Left lung (tissue), 10 donors: ENCODE data around the gene MRPL19. TPM values are rescaled to one million over a fixed set of nuclear protein-coding genes. Genes with fewer than 3 reads are reported as not detected.

ENCODE experiments used
- ATAC-seq: fragments of 200-7000 bp; cut with Tn5 transposase; one replicate; pipeline ENCODE4 v1.9.1; 2020; ENCODE audit warnings: moderate library complexity
- DNase-seq, 4 donors: peaks; one replicate each; pipeline ENCODE4 v3.0.0-alpha.2; 2013 to 2020
- H3K27ac ChIP-seq, 2 donors: fragments of 200-600 bp; sonication (generic) in 1 of 2; one replicate each; pipeline versions ENCODE4 v1.5.0 to v1.8.0; 2020 to 2021
- H3K27me3 ChIP-seq, 2 donors: fragments of 200-600 bp; sonication (generic) in 1 of 2; one replicate each; pipeline versions ENCODE4 v1.5.0 to v1.8.0; 2020 to 2021
- H3K36me3 ChIP-seq, 2 donors: fragments of 200-600 bp; sonication (generic) in 1 of 2; one replicate each; pipeline versions ENCODE4 v1.5.0 to v1.8.0; 2020 to 2021
- H3K4me1 ChIP-seq, 2 donors: fragments of 200-600 bp; one replicate each; pipeline ENCODE4 v1.8.0; 2021
- H3K4me3 ChIP-seq, 2 donors: fragments of 200-600 bp; sonication (generic) in 1 of 2; one replicate each; pipeline versions ENCODE4 v1.5.0 to v1.8.0; 2020 to 2021; ENCODE audit warnings: mild to moderate bottlenecking in 1 of 2
- H3K9me3 ChIP-seq, 2 donors: fragments of 200-600 bp; sonication (generic) in 1 of 2; one replicate each; pipeline versions ENCODE4 v1.5.0 to v1.8.0; 2020 to 2021
- intact Hi-C, 2 donors: fragments of 100-400 bp; cut with DNase I; formaldehyde crosslinking; loops; one replicate each; pipeline versions ENCODE4 v1.11.2 to v1.14.2; 2022
- polyA plus RNA-seq, 6 donors: library from polyadenylated mRNA; unstranded; fragments of 120-200 nt; gene quantifications; one replicate each; pipeline ENCODE4 v1.2.1, GENCODE V29; 2013; ENCODE audit not compliant: insufficient read length in 6 of 6
- total RNA-seq, 2 donors: library from RNA; stranded (reverse); fragmentation: NEBNext Ultra II Directional; extraction: Animal tissue kit (Norgen Biotek cat#: 25700); gene quantifications; one replicate each; pipeline ENCODE4 v1.2.1, GENCODE V29; 2021
- TF ChIP-seq, protein P1 (sequence below), 2 donors: fragments of 200-600 bp; sonication (generic) in 1 of 2; IDR thresholded peaks; one replicate each; pipeline versions ENCODE4 v1.5.0 to v1.8.0; 2021; ENCODE audit warnings: antibody characterized with exemption in 2 of 2
- donor health status: DM: no; HTN: yes; CAD: no.
- donor health status: DM: no; HTN: no; CAD: no.

Gene MRPL19
- total and polyA plus RNA-seq, 8 donors = 45.9 to 57.6 (median 52.4) TPM

DNA sequence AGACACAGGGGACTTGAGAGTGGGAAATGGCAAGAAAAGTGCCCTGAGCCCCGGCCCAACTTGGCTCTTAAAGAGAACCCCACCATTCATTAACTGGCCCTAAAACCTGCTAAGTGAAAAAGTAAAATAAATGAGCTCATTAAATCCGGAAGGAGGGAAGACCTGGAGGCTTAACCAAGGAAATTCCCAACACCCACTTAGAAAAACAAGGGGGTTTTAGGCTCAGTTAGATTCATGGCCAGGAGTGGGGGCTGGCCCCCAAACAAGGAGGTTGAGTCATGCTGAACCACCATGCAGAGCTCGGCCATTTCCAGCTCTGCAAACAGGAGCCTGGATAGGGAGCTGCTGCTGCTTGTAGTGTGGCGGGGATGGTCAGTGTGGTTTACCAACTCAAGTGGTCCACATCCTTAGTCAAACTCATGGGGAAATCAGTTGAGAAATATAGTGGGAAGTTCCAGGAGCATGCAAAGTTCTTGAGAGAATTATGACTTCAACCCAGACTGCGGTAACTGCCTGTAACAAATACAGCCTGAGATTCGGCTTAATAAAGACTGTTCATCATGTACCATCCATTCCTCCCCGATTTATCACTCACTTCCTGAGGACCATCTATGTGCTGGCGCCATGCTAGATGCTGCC lies 39.7 kb upstream of the MRPL19 start:
- Histone ChIP-seq H3K4me1 (no peaks in the 10 kb centered on the region), H3K36me3 (no peaks in the 10 kb centered on the region), H3K9me3 (no peaks in the 10 kb centered on the region), H3K27me3 (peaks cover 0 to 59% of the 10 kb centered on the region in 2 donors), H3K4me3 (no peak overlapping the region), H3K27ac (peak overlapping the region; percentile 54 to 57)
- intact Hi-C loops = no loop called here
- TF ChIP-seq, protein P1, sequence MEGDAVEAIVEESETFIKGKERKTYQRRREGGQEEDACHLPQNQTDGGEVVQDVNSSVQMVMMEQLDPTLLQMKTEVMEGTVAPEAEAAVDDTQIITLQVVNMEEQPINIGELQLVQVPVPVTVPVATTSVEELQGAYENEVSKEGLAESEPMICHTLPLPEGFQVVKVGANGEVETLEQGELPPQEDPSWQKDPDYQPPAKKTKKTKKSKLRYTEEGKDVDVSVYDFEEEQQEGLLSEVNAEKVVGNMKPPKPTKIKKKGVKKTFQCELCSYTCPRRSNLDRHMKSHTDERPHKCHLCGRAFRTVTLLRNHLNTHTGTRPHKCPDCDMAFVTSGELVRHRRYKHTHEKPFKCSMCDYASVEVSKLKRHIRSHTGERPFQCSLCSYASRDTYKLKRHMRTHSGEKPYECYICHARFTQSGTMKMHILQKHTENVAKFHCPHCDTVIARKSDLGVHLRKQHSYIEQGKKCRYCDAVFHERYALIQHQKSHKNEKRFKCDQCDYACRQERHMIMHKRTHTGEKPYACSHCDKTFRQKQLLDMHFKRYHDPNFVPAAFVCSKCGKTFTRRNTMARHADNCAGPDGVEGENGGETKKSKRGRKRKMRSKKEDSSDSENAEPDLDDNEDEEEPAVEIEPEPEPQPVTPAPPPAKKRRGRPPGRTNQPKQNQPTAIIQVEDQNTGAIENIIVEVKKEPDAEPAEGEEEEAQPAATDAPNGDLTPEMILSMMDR (IDR thresholded peaks at IDR 0.05) = no peak
- ATAC-seq (peak; percentile 15), DNase-seq (peak in 1 of 4 donors; percentile 40)

DNA sequence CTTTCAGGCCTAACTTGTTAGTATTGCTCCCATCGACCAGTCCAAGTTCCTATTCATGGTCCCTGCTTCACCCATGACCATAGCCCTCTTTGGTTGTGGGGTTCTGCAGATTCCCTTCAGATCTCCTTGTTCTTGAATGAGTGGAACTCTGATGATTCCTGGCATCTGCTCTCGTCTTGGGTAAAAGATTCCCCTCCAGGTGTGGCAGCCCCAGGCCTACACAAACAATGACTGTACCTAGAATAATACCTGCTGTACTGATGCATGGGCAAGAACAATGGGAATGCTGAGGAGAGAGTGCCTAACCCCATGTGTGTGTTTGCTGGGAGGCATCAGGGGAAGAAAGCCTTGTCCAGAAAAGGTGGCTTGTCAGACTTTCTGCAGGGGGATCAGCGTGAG lies 39.2 kb upstream of the MRPL19 start:
- Histone ChIP-seq H3K27me3 (peaks cover 0 to 59% of the 10 kb centered on the region in 2 donors), H3K36me3 (no peaks in the 10 kb centered on the region), H3K4me1 (no peaks in the 10 kb centered on the region), H3K27ac (no peak overlapping the region), H3K9me3 (no peaks in the 10 kb centered on the region), H3K4me3 (no peak overlapping the region)
- DNase-seq (no peak), ATAC-seq (no peak)
- intact Hi-C loops = no loop called here
- TF ChIP-seq, protein P1 (IDR thresholded peaks at IDR 0.05) = no peak

DNA sequence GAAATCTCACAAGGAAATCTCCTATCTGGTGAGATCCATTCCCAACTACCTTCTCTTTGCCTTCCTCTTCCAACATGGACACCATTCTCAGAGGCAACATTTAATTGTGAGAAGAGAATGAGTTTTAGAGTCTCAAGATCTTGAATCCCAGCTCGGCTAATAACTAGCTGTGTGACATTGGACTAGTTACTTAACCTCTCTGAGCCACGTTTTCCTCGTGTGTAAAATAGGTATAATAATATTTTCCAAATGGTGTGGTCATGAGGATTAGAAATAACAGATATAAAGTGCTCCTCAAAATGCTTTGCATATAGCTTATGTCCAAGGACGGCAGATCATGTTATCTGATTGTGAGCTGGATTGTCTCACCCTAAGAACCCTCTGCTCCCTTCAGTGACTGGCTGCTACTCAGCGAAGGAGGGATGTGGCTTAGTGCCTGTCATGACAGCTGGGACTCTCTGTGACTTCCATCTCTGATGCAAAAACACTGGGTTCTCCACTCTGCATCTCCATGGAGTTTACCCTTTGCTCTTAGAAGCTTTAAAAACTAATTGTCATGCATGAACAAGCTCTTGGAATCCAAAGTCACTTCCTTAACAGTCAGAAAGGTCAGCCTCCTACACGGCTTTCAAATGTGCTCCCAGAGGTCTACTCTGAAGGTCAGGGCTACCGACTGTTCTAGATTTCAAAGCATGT lies 38.4 kb upstream of the MRPL19 start:
- Histone ChIP-seq H3K4me3 (no peak overlapping the region), H3K27me3 (peaks cover 0 to 59% of the 10 kb centered on the region in 2 donors), H3K9me3 (no peaks in the 10 kb centered on the region), H3K4me1 (no peaks in the 10 kb centered on the region), H3K36me3 (no peaks in the 10 kb centered on the region), H3K27ac (no peak overlapping the region)
- TF ChIP-seq, protein P1 (IDR thresholded peaks at IDR 0.05) = no peak
- no peak for DNase-seq
- ATAC-seq = peak; percentile 7
- intact Hi-C loops = no loop called here

DNA sequence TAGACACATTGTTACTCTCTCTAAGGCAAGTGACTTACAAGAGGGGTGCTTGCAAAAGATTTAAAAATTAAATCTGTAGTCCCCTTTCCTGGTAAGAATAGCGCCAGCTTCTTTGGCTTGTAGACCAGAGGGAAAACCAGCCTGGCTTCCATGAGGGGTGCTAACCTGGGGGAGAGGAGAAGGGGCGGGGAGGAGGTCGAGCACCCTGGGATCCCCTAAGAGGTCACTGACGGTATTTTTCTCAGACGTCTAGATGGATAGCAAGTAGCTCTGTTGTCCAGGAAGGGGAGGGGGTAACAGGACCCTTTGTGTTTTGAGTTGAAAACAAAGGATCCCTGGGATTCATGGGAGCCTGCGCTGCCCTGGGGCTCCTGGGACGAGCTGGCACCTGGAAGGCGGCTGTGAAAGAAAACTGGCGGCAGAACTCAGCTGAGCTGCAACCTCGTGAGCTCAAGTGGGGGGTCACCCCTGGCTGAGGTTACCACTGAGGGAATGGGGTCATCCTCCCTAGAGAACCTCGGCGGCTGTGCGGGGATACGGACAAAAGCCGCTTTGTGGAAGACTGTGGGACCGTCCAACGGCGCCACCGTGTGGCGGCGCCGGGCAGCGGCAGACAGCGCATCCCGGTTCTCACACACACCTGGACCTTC lies 37.8 kb upstream of the MRPL19 start:
- Histone ChIP-seq H3K36me3 (no peaks in the 10 kb centered on the region), H3K4me3 (no peak overlapping the region), H3K4me1 (no peaks in the 10 kb centered on the region), H3K27me3 (peaks cover 0 to 59% of the 10 kb centered on the region in 2 donors), H3K27ac (no peak overlapping the region), H3K9me3 (no peaks in the 10 kb centered on the region)
- intact Hi-C loops = no loop called here
- TF ChIP-seq, protein P1 (IDR thresholded peaks at IDR 0.05) = peak; percentile 87 to 92
- DNase-seq (peak; percentile 49 to 90 (median 70)), ATAC-seq (peak; percentile 87)

DNA sequence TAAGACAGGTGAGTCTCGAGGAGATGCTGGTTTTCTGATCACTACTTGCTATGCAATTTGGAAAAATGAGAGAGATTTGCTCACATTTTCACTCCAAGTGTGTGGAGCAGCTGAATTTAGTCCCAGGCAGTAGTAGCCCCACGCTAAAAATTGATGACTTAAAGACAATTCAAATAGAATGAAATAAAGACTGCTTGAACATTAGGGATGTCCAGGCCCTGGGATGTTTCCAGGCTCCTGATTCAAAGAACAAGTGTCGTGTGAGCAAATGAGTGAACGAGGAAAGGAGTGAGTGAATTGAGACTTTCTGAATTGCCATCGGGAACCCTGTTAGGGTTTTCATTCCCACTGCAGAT lies 37.3 kb upstream of the MRPL19 start:
- DNase-seq (no peak), ATAC-seq (no peak)
- Histone ChIP-seq H3K9me3 (no peaks in the 10 kb centered on the region), H3K4me3 (no peak overlapping the region), H3K4me1 (no peaks in the 10 kb centered on the region), H3K36me3 (no peaks in the 10 kb centered on the region), H3K27me3 (peaks cover 0 to 59% of the 10 kb centered on the region in 2 donors), H3K27ac (no peak overlapping the region)
- TF ChIP-seq, protein P1 (IDR thresholded peaks at IDR 0.05) = no peak
- intact Hi-C loops = no loop called here
